HG03565 (cell line): Measurements from ENCODE around the gene DUSP18.
"Not testable (repeated sequence)": the region's sequence is repeated elsewhere in the genome, so short reads cannot be mapped to it uniquely, and the experiment has no call there.

Experiments used
- ATAC-seq: cut with Tn5 transposase; IDR thresholded peaks from one replicate; pipeline ENCODE4 v1.9.1; 2021; ENCODE audit warnings: mild to moderate bottlenecking, moderate library complexity; ENCODE audit not compliant: unreplicated experiment

DUSP18 gene

GRCh38 chr22:30679895-30680690 lies 12.4 kb upstream of the DUSP18 start:
- not testable (repeated sequence) for ATAC-seq

- not testable (repeated sequence) for ATAC-seq
These were observed 8.9 kb upstream of the DUSP18 start for GRCh38 chr22:30676565-30676964.

GRCh38 chr22:30675436-30675835 lies 7.8 kb upstream of the DUSP18 start:
- no peak for ATAC-seq

GRCh38 chr22:30674482-30674881 lies 6.8 kb upstream of the DUSP18 start:
- no peak for ATAC-seq

GRCh38 chr22:30673136-30673535 lies 5.5 kb upstream of the DUSP18 start:
- no peak for ATAC-seq

- ATAC-seq = no peak
These were observed 3.4 kb upstream of the DUSP18 start for GRCh38 chr22:30671071-30671470.

DNA sequence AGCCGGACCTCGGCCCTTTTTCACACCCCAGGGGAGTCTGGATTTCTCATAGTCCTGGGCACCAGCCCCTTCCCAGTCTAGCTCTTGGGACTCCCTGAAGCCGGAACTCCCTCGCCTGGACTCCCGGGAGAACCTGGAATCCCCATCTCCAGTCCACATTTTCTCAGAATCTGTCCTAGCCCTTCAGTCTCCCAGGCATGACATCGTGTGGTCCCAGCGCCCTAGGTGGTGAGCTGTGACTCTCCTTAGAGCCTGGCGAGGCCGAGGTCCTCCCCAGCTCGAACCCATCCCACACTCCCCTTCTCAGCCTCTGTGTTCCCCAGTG lies 673 bp upstream of the DUSP18 start:
- ATAC-seq = no peak

DNA sequence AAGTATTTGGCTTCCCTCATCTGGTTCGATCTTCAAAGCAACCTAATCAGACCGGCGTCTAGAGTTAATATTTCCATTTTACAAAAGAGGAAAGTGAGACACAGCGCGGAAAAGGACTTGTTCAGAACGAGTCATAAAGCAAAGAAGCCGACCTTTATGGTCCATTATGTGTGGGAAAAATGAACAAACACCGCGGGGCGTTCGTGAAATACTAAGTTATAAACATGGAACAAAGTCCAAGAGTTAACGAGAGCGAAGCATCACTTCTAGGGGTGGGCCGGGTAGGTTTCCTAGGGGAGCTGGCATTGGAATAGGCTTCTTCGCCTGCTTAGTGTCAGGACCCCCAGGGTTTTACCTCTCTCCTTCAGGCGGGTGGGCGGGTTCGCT lies 575 bp downstream of the DUSP18 start:
- no peak for ATAC-seq

DNA sequence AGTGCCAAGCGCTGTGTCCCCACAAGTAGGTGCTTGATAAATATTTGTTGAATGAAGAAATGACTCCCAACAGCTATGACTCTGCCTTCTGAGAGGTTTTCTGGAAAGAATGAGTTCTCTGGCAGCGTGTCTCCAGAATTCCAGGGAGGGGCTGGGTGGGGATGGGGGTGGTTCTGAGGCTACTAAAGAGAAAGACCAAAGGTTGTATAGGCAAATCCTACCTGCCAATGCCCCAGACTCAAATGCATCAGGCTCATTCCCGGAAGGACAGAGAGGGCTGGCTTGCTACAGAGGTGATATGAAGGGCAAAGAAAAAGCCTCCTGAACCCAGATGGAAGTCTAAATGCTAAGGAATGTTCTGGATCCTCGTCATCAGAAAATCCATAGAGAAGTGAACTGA lies 1.9 kb downstream of the DUSP18 start:
- ATAC-seq = no peak

- ATAC-seq = no peak
These were observed 2.4 kb downstream of the DUSP18 start for GRCh38 chr22:30665266-30665665.

DNA sequence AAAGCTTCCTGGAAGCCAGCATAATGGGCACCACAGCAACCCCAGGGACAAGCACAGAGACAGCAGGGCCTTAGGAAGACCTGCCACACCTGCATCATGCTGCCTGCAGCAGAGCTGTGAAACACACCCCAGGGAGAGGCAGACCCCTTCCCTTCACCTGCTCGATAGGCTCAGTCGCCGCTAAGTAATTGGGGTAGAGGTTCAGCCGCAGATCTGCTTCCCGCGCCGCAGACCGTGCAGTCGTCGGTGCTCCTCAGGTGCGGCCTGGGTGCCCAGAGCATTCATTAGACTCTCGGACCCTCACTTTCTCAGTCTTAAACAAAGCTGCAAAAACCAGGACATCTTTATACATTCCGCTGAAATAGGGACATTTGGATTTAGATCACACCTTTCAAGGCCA lies 2.9 kb downstream of the DUSP18 start:
- no peak for ATAC-seq

DNA sequence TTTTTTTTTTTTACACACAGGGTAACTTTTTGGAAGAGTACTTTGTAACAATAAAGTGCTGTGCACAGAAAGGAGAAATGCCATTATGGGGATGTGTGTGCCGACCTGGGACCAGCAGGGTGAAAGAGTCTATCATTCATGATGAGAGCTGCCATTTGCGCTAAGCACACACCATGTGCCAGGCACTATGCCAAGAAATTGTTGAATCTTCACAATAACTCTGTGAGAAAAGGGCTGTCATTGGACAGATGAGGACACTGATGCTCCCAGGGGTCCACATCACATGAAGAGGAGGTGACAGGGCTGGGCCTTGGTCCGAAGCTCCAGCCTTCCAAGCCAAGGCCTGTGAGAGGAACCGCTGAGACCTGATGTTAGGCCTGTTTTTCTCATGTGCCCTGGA lies 5.6 kb downstream of the DUSP18 start:
- ATAC-seq = no peak

DNA sequence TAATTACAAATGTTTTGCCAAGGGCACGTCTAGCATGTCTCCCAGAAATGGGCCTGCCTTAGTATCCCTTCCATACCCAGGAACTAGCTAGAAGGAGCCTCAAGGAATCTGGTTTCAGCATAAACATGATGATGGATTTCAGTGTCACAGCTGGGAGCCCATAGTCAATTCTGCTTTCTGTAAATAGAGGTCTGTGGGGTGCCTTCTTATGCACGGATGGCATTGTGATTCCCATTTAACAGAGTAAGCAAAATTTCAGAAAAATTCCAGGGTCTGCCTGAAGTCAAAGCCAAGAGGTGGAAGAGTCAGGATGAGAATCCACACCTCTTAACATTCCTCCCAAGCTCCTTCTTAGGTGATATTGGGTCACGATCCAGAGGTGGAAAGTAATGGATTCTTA lies 12.1 kb downstream of the DUSP18 start:
- ATAC-seq = no peak

DNA sequence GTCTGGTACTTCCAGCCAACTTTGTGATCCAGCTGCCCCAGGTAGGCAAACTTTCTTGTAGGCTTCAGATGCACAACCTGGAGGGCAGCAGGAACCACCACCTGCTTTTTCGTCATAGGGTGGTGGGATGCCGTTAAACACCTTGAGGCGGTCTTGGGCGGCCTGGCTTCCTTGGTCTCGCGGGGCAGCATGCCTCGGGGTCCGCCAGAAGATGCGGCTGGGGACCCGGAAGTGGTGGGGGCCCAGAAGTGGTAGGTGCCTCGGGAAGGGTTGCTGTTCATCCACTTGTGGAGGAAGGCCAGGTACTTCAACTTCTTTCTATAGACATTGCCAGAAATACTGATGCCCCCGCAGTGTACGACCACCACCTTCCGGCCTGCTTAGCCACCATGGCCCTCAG lies 13.3 kb downstream of the DUSP18 start:
- ATAC-seq = no peak

- no peak for ATAC-seq
These were observed 14.8 kb downstream of the DUSP18 start for GRCh38 chr22:30652852-30653251.

DNA sequence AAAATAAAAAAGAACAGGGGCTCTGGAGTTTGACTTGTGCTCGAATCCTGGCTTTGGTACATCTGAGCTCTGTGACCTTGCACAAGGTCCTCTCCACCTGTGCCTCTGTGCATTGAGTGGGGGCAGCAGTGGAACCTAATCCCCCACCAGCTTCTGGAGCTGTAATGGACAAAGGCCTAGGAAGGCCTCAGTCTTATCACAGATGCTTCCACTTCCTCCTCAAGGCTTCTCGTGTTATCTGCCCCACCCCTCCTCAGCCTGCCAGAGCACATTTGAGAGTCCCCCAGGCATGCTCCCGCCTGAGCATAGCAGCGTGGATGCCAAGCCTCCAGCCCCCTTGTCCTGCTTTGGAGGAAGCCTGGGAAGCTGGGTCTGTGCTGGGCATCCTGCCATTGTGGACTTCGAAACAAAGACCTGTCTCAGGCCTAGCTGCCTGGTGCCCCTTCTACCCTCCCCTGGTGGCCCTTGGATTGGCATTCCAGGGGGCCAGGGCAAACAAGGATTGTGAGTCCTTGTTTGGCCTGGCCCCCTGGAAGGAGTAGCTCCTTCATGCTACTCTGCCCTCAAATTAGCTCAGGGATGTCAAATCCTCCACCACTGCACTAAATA lies 17.1 kb downstream of the DUSP18 start:
- no peak for ATAC-seq

DNA sequence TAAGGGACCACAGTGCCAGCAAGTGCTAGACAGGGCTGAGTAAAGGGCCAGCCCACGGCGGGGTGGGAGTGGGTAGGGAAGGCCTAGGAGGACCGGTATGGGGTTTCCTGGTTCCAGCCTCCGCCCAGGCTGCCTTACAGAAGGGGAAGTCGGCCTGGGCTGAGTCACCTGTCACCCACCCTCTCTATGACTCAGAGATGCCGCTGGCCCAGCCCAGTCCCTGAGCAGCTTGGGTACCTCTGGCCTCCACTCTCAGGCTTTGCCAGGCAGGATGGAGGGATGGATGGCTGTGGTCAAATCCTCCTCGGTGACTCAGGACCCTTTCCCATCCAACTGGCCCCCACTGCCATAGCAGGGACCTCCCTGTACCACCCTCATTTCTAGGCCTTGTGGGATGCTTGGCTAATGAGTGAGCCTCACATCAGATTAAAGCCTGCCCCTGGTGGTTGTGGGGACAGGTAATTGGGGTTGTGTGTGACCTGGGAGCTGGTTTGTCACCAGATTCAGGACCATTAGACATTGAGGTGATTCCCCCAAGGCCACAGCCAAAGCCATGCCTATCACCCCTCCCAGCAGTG lies 18.2 kb downstream of the DUSP18 start:
- no peak for ATAC-seq

DNA sequence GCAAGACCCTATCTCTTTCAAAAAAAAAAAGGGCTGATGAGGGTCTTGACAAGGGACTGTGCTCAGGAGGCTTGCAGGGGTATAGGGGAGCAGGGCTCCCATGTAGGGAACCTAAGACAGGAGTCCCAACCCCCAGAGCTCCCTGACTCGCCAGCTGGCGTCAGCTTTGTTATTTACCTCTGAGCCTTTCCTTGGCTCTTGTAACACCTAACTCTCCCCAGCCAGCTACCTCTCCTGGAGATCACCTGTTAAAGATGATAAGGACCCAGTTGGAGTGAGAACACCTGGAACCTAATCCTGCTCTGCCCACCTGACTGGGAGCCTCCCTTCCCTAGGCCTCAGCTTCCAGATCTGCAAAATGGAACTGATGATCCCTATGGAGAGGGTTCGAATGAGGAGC lies 18.9 kb downstream of the DUSP18 start:
- ATAC-seq = no peak

GRCh38 chr22:30647536-30647935 lies 20.1 kb downstream of the DUSP18 start:
- ATAC-seq = no peak

GRCh38 chr22:30646518-30647160 lies 21.0 kb downstream of the DUSP18 start:
- no peak for ATAC-seq

- ATAC-seq = no peak
These were observed 24.4 kb downstream of the DUSP18 start for GRCh38 chr22:30643055-30643875.
